IPS DF 19.7 (cell line): Measurements from ENCODE around the gene ABHD2.
"Not testable (repeated sequence)": the region's sequence is repeated elsewhere in the genome, so short reads cannot be mapped to it uniquely, and the experiment has no call there.

Experiments
- DNase-seq: peaks from one replicate; pipeline ENCODE4 v3.0.0-alpha.2; 2013; ENCODE audit warnings: low read depth, low spot score

The ABHD2 gene

GRCh38 chr15:89226359-89227221 is 138.3 kb downstream of the ABHD2 start:
- no peak for DNase-seq

- DNase-seq: no peak
These were observed 139.2 kb downstream of the ABHD2 start for GRCh38 chr15:89227425-89227824.

- no peak for DNase-seq
These were observed 142.0 kb downstream of the ABHD2 start for GRCh38 chr15:89230277-89230676.

- no peak for DNase-seq
These were observed 143.6 kb downstream of the ABHD2 start for GRCh38 chr15:89231832-89232231.

GRCh38 chr15:89239883-89240810 is 151.9 kb downstream of the ABHD2 start:
- DNase-seq: not testable (repeated sequence)

- no peak for DNase-seq
These were observed 154.9 kb downstream of the ABHD2 start for GRCh38 chr15:89243046-89243690.

- peak; percentile 75 for DNase-seq
These were observed 155.7 kb downstream of the ABHD2 start, which contains the start of gene FANCI for GRCh38 chr15:89243691-89244573. Gene FANCI, plus strand, starts transcription at chr15:89243979. Its CDS starts 3,669 bp downstream, at chr15:89247648.

GRCh38 chr15:89244574-89244903 is 156.3 kb downstream of the ABHD2 start:
- DNase-seq: no peak

- DNase-seq: no peak
These were observed 159.2 kb downstream of the ABHD2 start for GRCh38 chr15:89247446-89247845.

- DNase-seq: no peak
These were observed 160.3 kb downstream of the ABHD2 start for GRCh38 chr15:89248584-89248983.

GRCh38 chr15:89250142-89250541 is 161.9 kb downstream of the ABHD2 start:
- DNase-seq: not testable (repeated sequence)
